Vagina (tissue), 2 donors: ENCODE data around the gene DAB2IP. TPM values are rescaled to one million over a fixed set of nuclear protein-coding genes. Genes with fewer than 3 reads are reported as not detected.

Experiments used
- DNase-seq, 2 donors: peaks; one replicate each; pipeline ENCODE4 v3.0.0-alpha.2; 2017; ENCODE audit errors: extremely low spot score in 2 of 2
- H3K27ac ChIP-seq: fragments of 200-600 bp; sonication (generic); one replicate; pipeline ENCODE4 v1.5.1; 2019
- H3K27me3 ChIP-seq: fragments of 200-600 bp; sonication (generic); one replicate; pipeline ENCODE4 v1.5.1; 2019
- H3K36me3 ChIP-seq, 2 donors: fragments of 200-600 bp; sonication (generic); one replicate each; pipeline ENCODE4 v1.5.1; 2017 to 2019
- H3K4me1 ChIP-seq: fragments of 200-600 bp; sonication (generic); one replicate; pipeline ENCODE4 v1.5.1; 2019
- H3K4me3 ChIP-seq, 2 donors: fragments of 200-600 bp; sonication (generic); 1 replicate in 1 of 2; 2 replicates in 1 of 2; pipeline ENCODE4 v1.5.1; 2016 to 2019
- H3K9me3 ChIP-seq: fragments of 200-600 bp; sonication (generic); one replicate; pipeline ENCODE4 v1.5.1; 2019
- CTCF ChIP-seq, 3 experiments: fragments of 450-650 bp in 2 of 3; fragments of 200-600 bp in 1 of 3; sonication (generic) in 1 of 3; IDR thresholded peaks; one replicate each; pipeline ENCODE4 v1.5.1; 2017 to 2019; ENCODE audit warnings: antibody characterized with exemption in 3 of 3, mild to moderate bottlenecking in 2 of 3, moderate library complexity in 2 of 3
- POLR2A ChIP-seq, 2 donors: fragments of 450-650 bp; IDR thresholded peaks; one replicate each; pipeline ENCODE4 v1.6.1; 2017; ENCODE audit warnings: antibody characterized with exemption in 2 of 2, mild to moderate bottlenecking in 2 of 2, moderate library complexity in 2 of 2
- POLR2AphosphoS5 ChIP-seq, 2 donors: sonication (generic); formaldehyde crosslinking; IDR thresholded peaks; one replicate each; pipeline ENCODE4 v1.9.0; 2017; ENCODE audit warnings: antibody characterized with exemption in 2 of 2, mild to moderate bottlenecking in 2 of 2, low read depth in 1 of 2; ENCODE audit not compliant: insufficient read depth in 1 of 2
- intact Hi-C: fragments of 100-400 bp; cut with DNase I; formaldehyde crosslinking; loops from one replicate; pipeline ENCODE4 v1.15.1; 2023
- total RNA-seq: library from RNA; depleted of rRNA; stranded (reverse); fragments of >200 nt; gene quantifications from one replicate; pipeline ENCODE4 v1.2.3, GENCODE V29; 2016

The DAB2IP gene
- total RNA-seq, 1 donor from 2014 or later = 38.8 TPM

GRCh38 chr9:121732389-121732788 lies 81.0 kb downstream of the DAB2IP start:
- H3K4me1 ChIP-seq = peaks cover 84% of the 10 kb centered on the region

GRCh38 chr9:121732886-121733285 lies 81.5 kb downstream of the DAB2IP start:
- peak overlapping the region; percentile 15 for H3K27ac ChIP-seq
- intact Hi-C loops = no loop called here
- no peak for TF ChIP-seq POLR2A (IDR thresholded peaks at IDR 0.05)
- no peak for TF ChIP-seq CTCF (IDR thresholded peaks at IDR 0.05)
- no peak for TF ChIP-seq POLR2AphosphoS5 (IDR thresholded peaks at IDR 0.05; ENCODE audit: insufficient read depth in 1 of 2, low read depth in 1 of 2)

More at GRCh38 chr9:121732389-121732788, 81.0 kb downstream of the DAB2IP start:
- H3K9me3 ChIP-seq = no peaks in the 10 kb centered on the region
- H3K27ac ChIP-seq = peak overlapping the region; percentile 4
- DNase-seq = no peak
- H3K36me3 ChIP-seq = no peaks in the 10 kb centered on the region
- no peak overlapping the region for H3K4me3 ChIP-seq
- no peaks in the 10 kb centered on the region for H3K27me3 ChIP-seq
- TF ChIP-seq CTCF (IDR thresholded peaks at IDR 0.05) (no peak), POLR2A (IDR thresholded peaks at IDR 0.05) (no peak), POLR2AphosphoS5 (IDR thresholded peaks at IDR 0.05; ENCODE audit: insufficient read depth in 1 of 2, low read depth in 1 of 2) (no peak)
- intact Hi-C loops = no loop called here

GRCh38 chr9:121734465-121734864 lies 83.0 kb downstream of the DAB2IP start:
- intact Hi-C loops = no loop called here
- Histone ChIP-seq H3K27ac (peak overlapping the region; percentile 85), H3K36me3 (no peaks in the 10 kb centered on the region), H3K9me3 (no peaks in the 10 kb centered on the region), H3K27me3 (no peaks in the 10 kb centered on the region), H3K4me1 (peaks cover 85% of the 10 kb centered on the region), H3K4me3 (no peak overlapping the region)
- no peak for DNase-seq
- no peak for TF ChIP-seq POLR2AphosphoS5 (IDR thresholded peaks at IDR 0.05; ENCODE audit: insufficient read depth in 1 of 2, low read depth in 1 of 2)
- TF ChIP-seq POLR2A (IDR thresholded peaks at IDR 0.05) = no peak
- TF ChIP-seq CTCF (IDR thresholded peaks at IDR 0.05) = no peak

More at GRCh38 chr9:121732886-121733285, 81.5 kb downstream of the DAB2IP start:
- no peaks in the 10 kb centered on the region for H3K27me3 ChIP-seq
- no peaks in the 10 kb centered on the region for H3K9me3 ChIP-seq
- no peak for DNase-seq
- H3K4me3 ChIP-seq = no peak overlapping the region
- H3K36me3 ChIP-seq = no peaks in the 10 kb centered on the region
- H3K4me1 ChIP-seq = peaks cover 84% of the 10 kb centered on the region

- peaks cover 84% of the 10 kb centered on the region for H3K4me1 ChIP-seq
- TF ChIP-seq CTCF (IDR thresholded peaks at IDR 0.05) (peak in 1 of 3 experiments; percentile 5), POLR2A (IDR thresholded peaks at IDR 0.05) (no peak), POLR2AphosphoS5 (IDR thresholded peaks at IDR 0.05; ENCODE audit: insufficient read depth in 1 of 2, low read depth in 1 of 2) (peak in 1 of 2 donors; percentile 17)
- DNase-seq = no peak
- no peaks in the 10 kb centered on the region for H3K9me3 ChIP-seq
- H3K27me3 ChIP-seq = no peaks in the 10 kb centered on the region
- intact Hi-C loops = no loop called here
- H3K27ac ChIP-seq = peak overlapping the region; percentile 85
- no peaks in the 10 kb centered on the region for H3K36me3 ChIP-seq
- peak overlapping the region; percentile 44 to 52 for H3K4me3 ChIP-seq
Measured at GRCh38 chr9:121735065-121735792, 83.8 kb downstream of the DAB2IP start.
